Large intestine (tissue), 3 donors: Measurements from ENCODE around the gene SCUBE1. TPM values are rescaled to one million over a fixed set of nuclear protein-coding genes. Genes with fewer than 3 reads are reported as not detected.
A peak's percentile ranks its signal among the peaks of the same experiment; 100 is the strongest.
"Not testable (repeated sequence)": the region's sequence is repeated elsewhere in the genome, so short reads cannot be mapped to it uniquely, and the experiment has no call there.

ENCODE experiments used
- DNase-seq, 2 donors: peaks; one replicate each; pipeline versions ENCODE4 v3.0.0 to v3.0.0-alpha.2; 2013
- H3K27ac ChIP-seq: one replicate; pipeline ENCODE4 v1.5.1; 2013; ENCODE audit warnings: low read length
- H3K27me3 ChIP-seq: 2 replicates; pipeline ENCODE4 v1.6.1; 2013; ENCODE audit warnings: low read length; ENCODE audit not compliant: control insufficient read depth, insufficient read depth
- H3K36me3 ChIP-seq: 2 replicates; pipeline ENCODE4 v1.6.1; 2013; ENCODE audit warnings: low read length; ENCODE audit not compliant: control insufficient read depth, insufficient read depth
- H3K4me1 ChIP-seq: one replicate; pipeline ENCODE4 v1.6.1; 2013; ENCODE audit warnings: low read length; ENCODE audit not compliant: control insufficient read depth, insufficient read depth
- H3K4me3 ChIP-seq: one replicate; pipeline ENCODE4 v1.5.1; 2013; ENCODE audit warnings: low read length
- H3K9me3 ChIP-seq: one replicate; pipeline ENCODE4 v1.6.1; 2013; ENCODE audit warnings: mild to moderate bottlenecking, low read depth, low read length, moderate library complexity; ENCODE audit not compliant: control insufficient read depth
- WGBS: methylation state at CpG from one replicate; pipeline ENCODE4 v1.1.5; 2013; ENCODE audit warnings: low lambda C conversion rate; ENCODE audit not compliant: insufficient coverage; 5-methylcytosine and 5-hydroxymethylcytosine counted together
- polyA plus RNA-seq: library from polyadenylated mRNA; unstranded; fragments of 120-200 nt; gene quantifications from one replicate; pipeline ENCODE4 v1.2.1, GENCODE V29; 2013

SCUBE1 gene
- polyA plus RNA-seq, 1 donor: 4.4 TPM

DNA sequence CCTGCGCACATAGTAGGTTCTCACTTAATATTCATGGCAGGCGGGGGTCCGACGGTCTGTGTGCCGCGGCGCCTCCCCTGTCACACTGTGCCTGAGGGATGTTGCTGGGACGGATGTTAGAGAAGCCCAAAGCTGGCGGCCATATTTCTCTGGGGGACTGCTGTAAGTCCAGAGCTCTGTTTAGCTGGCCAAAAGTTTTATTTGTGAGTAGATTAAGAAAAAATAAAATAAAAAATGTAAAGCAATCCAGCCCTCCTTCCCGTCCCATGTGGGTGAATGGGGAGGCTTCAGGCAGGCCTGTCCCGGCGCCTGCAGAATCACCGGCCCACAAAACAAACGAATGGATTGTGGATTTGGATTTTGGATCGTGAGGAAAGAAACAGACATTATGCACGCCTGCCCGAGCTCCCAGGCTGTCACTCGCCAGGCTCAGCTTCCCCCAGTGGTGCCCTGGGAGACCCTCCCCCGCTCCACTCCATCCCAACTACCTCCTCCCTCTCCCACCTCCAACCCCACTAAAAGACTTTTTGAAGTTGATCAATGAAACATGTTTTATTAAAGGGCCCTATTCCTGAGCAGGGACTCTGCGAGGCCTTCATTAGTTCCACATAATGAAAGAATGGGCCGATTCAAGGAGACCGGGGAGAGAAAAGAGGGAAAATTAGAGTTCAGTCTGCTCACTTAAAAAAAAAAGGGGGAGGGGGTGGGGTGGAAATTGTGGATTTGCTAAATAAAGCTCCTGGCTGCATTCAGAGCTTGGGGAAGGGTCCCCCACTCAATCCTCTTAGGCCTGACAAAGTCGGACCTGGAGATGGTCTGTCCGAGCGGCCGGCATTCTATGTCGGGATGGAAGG is 20.4 kb upstream of the SCUBE1 start:
- Histone ChIP-seq H3K9me3 (no peaks in the 10 kb centered on the region), H3K36me3 (no peaks in the 10 kb centered on the region), H3K27ac (no peak overlapping the region), H3K4me1 (no peaks in the 10 kb centered on the region), H3K27me3 (peaks cover 2% of the 10 kb centered on the region), H3K4me3 (no peak overlapping the region)
- DNase-seq: no peak
- WGBS: 100% methylated on average over 3 of the region's 27 CpGs

DNA sequence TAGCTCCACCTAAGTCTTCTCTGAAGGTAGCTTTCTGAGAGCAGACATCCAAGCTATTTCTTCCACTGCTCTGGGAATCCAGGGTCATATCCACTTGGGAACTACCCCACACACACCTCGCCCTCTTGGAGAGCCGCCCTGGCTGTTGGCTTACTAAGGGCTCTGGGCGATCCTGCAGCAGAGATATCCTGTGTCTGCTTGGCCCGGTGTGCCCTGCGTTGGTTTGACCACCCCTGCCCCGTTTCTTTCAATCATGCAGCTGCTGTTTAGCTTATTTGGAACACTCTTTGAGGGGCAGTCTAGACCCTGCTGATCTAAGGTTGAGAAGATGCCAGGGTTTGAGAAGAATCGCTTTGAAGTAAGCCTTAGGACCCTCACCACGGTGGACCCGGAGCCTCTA is 17.4 kb upstream of the SCUBE1 start:
- H3K4me3 ChIP-seq: no peak overlapping the region
- H3K36me3 ChIP-seq: no peaks in the 10 kb centered on the region
- H3K4me1 ChIP-seq: no peaks in the 10 kb centered on the region
- no peaks in the 10 kb centered on the region for H3K9me3 ChIP-seq
- no CpG with 5 or more reads among the region's 9 CpGs for WGBS
- H3K27me3 ChIP-seq: no peaks in the 10 kb centered on the region
- H3K27ac ChIP-seq: no peak overlapping the region
- DNase-seq: no peak

DNA sequence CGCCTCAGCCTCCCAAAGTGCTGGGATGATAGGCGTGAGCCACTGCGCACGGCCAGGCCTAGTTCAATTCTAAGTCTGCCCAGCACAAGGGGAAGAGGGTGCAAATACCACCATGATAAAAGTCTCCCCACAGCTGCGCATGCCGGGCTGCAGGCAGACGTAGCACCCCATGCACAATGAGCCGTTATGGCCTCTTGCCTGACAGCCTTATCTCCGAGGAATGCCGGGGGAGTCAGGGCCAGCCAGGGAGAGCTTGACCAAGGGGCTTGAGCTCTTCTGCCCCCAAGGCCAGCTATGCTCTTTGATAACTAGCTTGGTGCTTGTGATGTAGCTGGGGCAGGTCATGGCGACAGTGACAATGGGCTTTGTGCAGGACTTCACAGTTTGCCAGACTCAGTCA is 13.7 kb upstream of the SCUBE1 start:
- H3K27me3 ChIP-seq: no peaks in the 10 kb centered on the region
- no peak overlapping the region for H3K27ac ChIP-seq
- H3K4me3 ChIP-seq: no peak overlapping the region
- no peaks in the 10 kb centered on the region for H3K9me3 ChIP-seq
- no peak for DNase-seq
- WGBS: no CpG with 5 or more reads among the region's 11 CpGs
- H3K36me3 ChIP-seq: no peaks in the 10 kb centered on the region
- no peaks in the 10 kb centered on the region for H3K4me1 ChIP-seq

DNA sequence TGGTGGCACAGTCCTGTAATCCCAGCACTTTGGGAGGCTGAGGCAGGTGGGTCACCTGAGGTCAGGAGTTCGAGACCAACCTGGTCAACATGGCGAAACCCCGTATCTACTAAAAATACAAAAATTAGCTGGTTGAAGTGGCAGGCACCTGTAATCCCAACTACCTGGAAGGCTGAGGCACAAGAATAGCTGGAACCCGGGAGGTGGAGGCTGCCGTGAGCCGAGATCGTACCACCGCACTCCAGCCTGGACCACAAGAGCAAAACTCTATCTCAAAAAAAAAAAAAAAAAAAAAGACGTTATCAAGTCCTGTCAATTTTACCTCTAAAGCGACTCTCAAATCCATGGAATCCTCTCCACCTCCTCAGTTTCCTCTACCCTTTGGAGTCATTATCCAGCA is 12.5 kb upstream of the SCUBE1 start:
- not testable (repeated sequence) for H3K27ac ChIP-seq, DNase-seq, H3K27me3 ChIP-seq, H3K4me1 ChIP-seq, H3K9me3 ChIP-seq, H3K4me3 ChIP-seq, H3K36me3 ChIP-seq
- no CpG with 5 or more reads among the region's 10 CpGs for WGBS

DNA sequence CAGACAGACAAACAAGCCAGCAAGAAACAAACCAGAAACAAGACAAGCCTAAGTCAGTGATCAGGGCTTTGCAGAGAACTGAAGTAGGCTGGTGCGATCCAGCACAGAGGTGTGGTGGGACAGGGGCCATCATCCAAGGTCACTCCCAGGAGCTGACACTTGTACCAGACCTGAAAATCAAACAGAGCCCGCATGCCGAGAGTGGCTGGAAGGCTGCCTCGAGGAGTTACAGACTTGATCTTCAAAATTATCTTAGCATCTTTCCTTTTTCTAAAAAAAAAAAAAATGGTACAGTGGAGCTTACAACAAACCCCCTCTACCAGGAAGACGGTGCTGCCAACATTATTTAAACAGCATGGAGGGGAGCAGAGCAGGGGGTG is 8.8 kb upstream of the SCUBE1 start:
- no peak for DNase-seq
- Histone ChIP-seq H3K27me3 (peaks cover 5% of the 10 kb centered on the region), H3K27ac (no peak overlapping the region), H3K9me3 (no peaks in the 10 kb centered on the region), H3K36me3 (no peaks in the 10 kb centered on the region), H3K4me1 (no peaks in the 10 kb centered on the region), H3K4me3 (no peak overlapping the region)
- WGBS: no CpG with 5 or more reads among the region's 5 CpGs

DNA sequence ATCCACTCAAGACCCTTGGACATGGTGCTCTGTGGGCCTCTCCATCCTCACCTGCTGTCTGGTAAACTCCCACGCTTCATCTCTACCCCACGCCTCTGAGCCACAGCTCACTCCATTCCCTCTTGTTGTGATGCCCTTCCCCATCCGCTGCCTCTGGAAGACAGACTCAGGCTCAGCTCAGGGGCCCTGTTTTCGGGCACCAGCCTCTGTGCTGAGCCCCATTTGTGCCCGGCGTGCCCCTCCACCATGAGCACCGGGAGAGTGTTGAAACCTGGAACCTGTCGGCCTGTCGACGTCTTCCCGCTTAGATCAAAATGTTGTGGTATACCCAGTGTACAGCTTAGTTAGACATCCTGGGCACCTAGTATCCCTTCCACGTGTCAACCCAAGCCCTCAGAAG is 6.5 kb upstream of the SCUBE1 start:
- Histone ChIP-seq H3K4me1 (no peaks in the 10 kb centered on the region), H3K9me3 (no peaks in the 10 kb centered on the region), H3K4me3 (no peak overlapping the region), H3K36me3 (no peaks in the 10 kb centered on the region), H3K27me3 (peaks cover 25% of the 10 kb centered on the region), H3K27ac (no peak overlapping the region)
- WGBS: no CpG with 5 or more reads among the region's 12 CpGs
- no peak for DNase-seq

DNA sequence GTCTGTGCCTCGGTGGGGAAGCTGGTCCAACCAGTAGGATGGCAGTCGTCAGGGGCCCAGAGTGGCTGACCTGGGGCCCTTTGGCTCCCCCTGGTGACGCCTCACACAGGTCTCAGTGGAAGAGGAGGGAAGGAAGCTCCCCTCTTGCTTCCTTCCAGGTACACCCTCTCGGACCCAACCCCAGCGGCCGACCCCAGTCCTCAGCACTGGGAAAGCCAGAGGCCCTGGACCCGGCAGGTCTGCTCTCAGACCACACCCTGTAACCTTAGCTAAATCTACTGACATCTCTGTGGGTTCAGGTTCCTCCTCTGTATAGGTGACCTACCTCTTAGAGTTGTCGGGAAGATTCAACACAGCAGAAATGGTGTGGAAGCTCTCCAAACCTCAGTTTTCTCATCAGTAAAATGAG is 3.4 kb upstream of the SCUBE1 start:
- H3K36me3 ChIP-seq: no peaks in the 10 kb centered on the region
- no peaks in the 10 kb centered on the region for H3K9me3 ChIP-seq
- peak; percentile 35 for DNase-seq
- H3K4me1 ChIP-seq: no peaks in the 10 kb centered on the region
- no peak overlapping the region for H3K4me3 ChIP-seq
- H3K27ac ChIP-seq: no peak overlapping the region
- H3K27me3 ChIP-seq: peaks cover 46% of the 10 kb centered on the region
- no CpG with 5 or more reads among the region's 8 CpGs for WGBS

DNA sequence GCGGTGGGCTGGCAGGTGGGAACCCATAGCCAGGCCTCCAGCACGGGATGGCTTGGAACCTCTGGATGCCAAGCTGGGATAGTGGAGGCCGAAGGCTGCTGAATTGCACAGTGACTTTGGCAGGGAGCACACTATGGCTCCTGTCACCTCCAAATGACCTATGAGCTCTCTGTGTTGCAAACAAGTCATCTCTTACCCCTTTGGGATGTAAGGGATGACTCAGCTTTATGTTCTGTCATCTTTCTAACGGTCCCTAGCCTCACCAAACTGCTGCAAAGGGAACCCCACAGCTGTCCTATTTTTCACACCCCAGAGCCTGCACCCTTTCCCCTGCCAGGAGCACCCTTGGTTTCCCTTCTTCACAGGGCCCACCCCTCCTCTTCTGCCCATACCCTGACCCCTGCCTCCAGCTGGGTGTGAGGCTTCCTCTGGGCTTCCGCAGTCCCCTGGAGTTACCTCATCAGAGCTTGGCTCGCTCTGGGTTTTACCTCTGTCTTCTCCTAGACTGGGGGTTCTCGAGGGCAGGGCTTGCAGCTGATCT is 2.7 kb upstream of the SCUBE1 start:
- no peaks in the 10 kb centered on the region for H3K9me3 ChIP-seq
- H3K4me3 ChIP-seq: no peak overlapping the region
- no peak for DNase-seq
- H3K4me1 ChIP-seq: no peaks in the 10 kb centered on the region
- H3K27me3 ChIP-seq: peaks cover 53% of the 10 kb centered on the region
- no peak overlapping the region for H3K27ac ChIP-seq
- no peaks in the 10 kb centered on the region for H3K36me3 ChIP-seq
- no CpG with 5 or more reads among the region's 7 CpGs for WGBS

DNA sequence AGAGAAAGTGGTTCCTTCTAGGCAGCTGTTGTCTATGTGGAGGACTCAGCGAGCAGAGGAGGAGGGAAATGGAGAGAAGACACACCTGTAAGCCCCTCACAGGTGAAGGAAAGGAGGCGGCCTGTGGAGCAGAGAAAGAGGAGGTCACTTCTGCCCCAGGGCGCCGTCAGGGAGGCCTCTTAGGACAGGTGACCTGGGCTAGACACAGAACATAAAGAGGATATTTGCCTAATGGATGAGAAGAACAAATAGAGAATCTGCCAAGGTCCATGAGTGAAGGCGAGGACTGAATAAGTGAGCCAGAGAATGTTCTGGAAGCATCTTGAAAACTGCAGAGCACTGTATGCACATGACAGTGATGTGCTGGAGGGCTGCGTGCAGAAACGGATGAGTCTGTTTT is 2.2 kb upstream of the SCUBE1 start:
- Histone ChIP-seq H3K9me3 (no peaks in the 10 kb centered on the region), H3K4me1 (no peaks in the 10 kb centered on the region), H3K27me3 (peaks cover 58% of the 10 kb centered on the region), H3K36me3 (no peaks in the 10 kb centered on the region), H3K27ac (no peak overlapping the region), H3K4me3 (no peak overlapping the region)
- no CpG with 5 or more reads among the region's 7 CpGs for WGBS
- DNase-seq: no peak

DNA sequence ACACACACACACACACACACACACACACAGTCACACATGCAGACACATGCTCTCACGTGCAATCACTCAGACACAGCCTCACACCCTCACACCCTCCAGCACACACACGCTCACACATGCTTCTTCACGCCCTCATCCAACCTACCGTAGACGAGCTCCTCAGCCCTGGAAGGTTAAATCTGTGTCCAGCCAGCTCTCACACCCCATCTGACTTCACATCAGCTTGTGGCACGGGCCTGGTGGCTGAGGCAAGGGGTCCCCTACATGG is 1.3 kb upstream of the SCUBE1 start:
- DNase-seq: no peak
- Histone ChIP-seq H3K36me3 (no peaks in the 10 kb centered on the region), H3K27ac (no peak overlapping the region), H3K4me3 (no peak overlapping the region), H3K27me3 (peaks cover 59% of the 10 kb centered on the region), H3K4me1 (no peaks in the 10 kb centered on the region), H3K9me3 (no peaks in the 10 kb centered on the region)
- no CpG with 5 or more reads among the region's 6 CpGs for WGBS
